ENCODE data around the gene ANKRD11.

Gene ANKRD11

DNA sequence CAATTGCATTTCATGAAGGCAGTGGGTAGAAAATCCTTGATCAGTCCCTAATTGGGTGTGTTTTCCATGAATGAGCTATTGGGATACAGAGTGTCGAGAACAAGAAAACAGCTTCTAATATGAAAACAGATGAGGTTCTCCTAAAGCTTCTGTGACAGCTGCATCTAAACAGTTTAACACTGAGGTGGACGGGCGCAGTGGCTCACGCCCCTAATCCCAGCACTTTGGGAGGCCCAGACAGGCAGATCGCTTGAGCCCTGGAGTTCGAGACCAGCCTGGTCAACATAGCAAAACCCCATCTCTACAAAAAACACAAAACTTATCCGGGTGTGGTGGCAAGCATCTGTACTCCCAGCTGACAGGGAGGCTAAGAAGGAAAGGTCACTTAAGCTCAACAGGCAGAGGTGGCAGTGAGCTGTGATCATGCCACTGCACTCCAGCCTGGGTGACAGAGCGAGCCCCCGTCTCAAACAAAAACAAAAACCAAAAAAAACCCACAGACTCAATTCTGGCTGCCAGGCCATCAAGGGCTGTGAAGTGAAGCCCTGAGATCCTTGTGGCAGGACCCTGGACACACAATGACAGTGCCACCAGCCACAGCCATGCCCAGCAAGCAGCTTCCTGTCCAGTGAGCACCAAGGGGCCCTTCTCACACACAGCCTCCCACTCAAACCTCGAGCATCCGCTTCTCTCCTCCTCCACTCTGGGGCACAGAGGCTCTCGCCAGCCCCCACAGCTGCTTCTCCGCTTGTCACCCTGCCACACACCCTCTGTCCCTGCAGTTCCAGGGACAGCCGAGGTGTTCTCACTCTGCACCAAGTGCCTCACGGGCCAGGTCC, 44.0 kb downstream of the ANKRD11 start:
- no peak overlapping the region for H3K4me3 ChIP-seq (ENCODE audit: low read depth, low read length)
- TF ChIP-seq CTCF (IDR thresholded peaks at IDR 0.05; ENCODE audit: low read depth, low read length, missing control alignments) = no peak
- no peak for DNase-seq (ENCODE audit: low read depth)

GRCh38 chr16:89445166-89445565, 45.2 kb downstream of the ANKRD11 start:
- DNase-seq (ENCODE audit: low read depth) = no peak
- no peak overlapping the region for H3K4me3 ChIP-seq (ENCODE audit: low read depth, low read length)
- no peak for TF ChIP-seq CTCF (IDR thresholded peaks at IDR 0.05; ENCODE audit: low read depth, low read length, missing control alignments)

DNA sequence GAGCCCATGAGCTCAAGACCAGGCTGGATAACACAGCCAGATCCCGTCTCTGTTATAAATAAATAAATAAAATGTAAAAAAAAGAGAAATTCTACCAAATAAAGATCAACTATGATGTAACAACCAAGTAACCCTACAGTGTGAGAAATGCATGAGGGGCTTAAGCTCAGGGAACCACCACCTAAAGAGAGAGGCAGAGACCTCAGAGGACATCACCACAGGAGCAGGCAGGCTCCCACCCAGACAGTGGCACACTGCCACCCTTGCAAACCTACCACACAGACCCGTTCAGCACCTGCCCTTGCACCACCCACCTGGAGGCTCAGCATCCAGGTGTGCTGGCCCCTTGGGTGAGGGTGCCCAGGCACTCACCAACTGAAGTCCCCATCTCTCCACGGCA, 45.6 kb downstream of the ANKRD11 start:
- DNase-seq (ENCODE audit: low read depth) = no peak
- TF ChIP-seq CTCF (IDR thresholded peaks at IDR 0.05; ENCODE audit: low read depth, low read length, missing control alignments) = no peak
- no peak overlapping the region for H3K4me3 ChIP-seq (ENCODE audit: low read depth, low read length)

DNA sequence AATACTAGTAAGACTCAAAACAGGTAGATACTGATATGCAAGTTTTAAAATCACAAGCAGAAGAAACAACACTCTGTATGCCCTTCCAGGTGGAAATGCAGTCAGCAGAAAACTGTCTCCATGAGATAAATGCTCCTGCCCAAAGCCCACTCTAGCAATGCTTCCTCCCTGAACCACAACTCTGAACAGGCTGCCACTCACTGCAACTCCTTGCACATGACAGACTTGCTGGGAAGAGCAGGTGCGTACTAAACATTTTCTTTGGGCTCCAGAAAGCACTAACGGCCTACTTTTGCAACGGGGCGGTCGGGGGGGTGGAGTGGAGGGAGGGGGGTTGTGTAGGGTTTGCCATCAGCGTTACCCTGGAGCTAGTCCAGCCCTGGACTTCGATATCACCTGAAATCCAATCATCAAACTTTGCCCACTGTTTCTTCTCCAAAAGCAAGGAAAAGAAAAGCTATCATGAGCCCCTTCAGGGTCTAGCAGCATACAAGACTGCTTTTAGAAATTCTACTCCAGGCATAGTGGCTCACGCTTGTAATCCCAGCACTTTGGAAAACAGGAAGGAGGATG, 46.1 kb downstream of the ANKRD11 start:
- H3K4me3 ChIP-seq (ENCODE audit: low read depth, low read length) = no peak overlapping the region
- no peak for DNase-seq (ENCODE audit: low read depth)
- TF ChIP-seq CTCF (IDR thresholded peaks at IDR 0.05; ENCODE audit: low read depth, low read length, missing control alignments) = no peak

DNA sequence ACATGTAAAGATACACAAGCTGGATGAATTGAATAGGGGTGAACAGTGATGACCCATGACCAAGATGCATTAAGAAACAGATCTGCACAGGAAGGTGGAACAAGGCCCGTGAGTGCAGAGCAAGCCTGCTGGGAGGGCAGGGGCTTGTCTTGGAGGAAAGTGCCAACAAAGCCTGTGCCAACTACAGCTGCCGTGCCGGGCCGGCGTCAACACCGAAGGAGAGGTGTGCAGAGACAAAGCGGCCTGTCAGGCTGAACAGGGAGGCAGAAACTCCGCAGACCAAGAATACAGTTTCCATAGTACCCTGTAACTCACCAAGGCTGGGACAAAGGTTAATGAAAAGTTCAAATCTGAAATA, 46.7 kb downstream of the ANKRD11 start:
- TF ChIP-seq CTCF (IDR thresholded peaks at IDR 0.05; ENCODE audit: low read depth, low read length, missing control alignments) = no peak
- H3K4me3 ChIP-seq (ENCODE audit: low read depth, low read length) = no peak overlapping the region
- DNase-seq (ENCODE audit: low read depth) = no peak

GRCh38 chr16:89442990-89443726, 47.2 kb downstream of the ANKRD11 start:
- no peak for DNase-seq (ENCODE audit: low read depth)
- no peak for TF ChIP-seq CTCF (IDR thresholded peaks at IDR 0.05; ENCODE audit: low read depth, low read length, missing control alignments)
- no peak overlapping the region for H3K4me3 ChIP-seq (ENCODE audit: low read depth, low read length)

All from GM12864 (cell line).